Dedifferentiated amniotic fluid mesenchymal stem cell (primary cell): ENCODE results near the gene ST8SIA5.

Experiments used
- DNase-seq: peaks from one replicate; pipeline ENCODE4 v3.0.0-alpha.2; 2016; ENCODE audit errors: extremely low spot score

The ST8SIA5 gene

DNA sequence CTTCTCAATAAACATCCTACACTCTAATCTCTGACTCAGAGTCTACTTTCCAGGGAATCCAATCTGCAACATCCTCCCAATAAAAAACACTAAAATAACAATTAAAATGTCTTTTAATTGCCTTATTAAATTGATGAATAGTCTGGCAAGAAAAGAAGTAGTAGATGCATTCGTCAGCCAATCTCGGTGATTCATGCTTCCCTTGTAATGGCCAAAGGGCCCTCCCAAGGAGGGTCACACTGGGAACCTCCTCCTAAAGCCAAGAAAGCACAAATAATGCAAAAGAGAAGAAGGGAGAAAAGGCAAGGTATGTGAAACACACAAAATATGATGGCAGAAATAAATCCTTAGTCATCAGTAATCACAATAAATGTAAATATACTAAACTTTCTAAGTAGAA, 16.8 kb downstream of the ST8SIA5 start:
- no peak for DNase-seq

GRCh38 chr18:46738491-46738890, 18.4 kb downstream of the ST8SIA5 start:
- no peak for DNase-seq

- no peak for DNase-seq
Observed at GRCh38 chr18:46736736-46737135, 20.1 kb downstream of the ST8SIA5 start.

GRCh38 chr18:46736135-46736534, 20.7 kb downstream of the ST8SIA5 start:
- DNase-seq = no peak

- no peak for DNase-seq
Observed at GRCh38 chr18:46734981-46735380, 21.9 kb downstream of the ST8SIA5 start.

DNA sequence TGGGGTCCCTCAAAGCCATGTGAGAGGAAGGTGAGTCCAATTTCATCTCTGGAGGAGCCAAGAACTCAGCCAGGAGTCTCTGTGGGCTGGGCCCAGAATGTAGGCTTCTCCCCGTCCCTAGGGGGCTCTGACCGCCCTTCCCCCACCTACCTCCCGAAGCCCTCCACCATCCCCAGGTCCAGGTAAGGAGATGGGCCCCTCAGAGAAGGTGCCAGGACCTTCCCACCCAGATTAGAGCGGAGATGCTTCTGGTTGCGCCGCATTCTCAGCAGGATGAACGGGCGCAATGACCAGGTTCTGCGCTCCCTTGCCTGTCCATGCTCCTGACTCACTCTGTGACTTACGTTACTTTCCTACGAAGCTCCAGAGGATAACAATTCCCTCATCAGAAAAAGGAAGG, 23.0 kb downstream of the ST8SIA5 start:
- no peak for DNase-seq

DNA sequence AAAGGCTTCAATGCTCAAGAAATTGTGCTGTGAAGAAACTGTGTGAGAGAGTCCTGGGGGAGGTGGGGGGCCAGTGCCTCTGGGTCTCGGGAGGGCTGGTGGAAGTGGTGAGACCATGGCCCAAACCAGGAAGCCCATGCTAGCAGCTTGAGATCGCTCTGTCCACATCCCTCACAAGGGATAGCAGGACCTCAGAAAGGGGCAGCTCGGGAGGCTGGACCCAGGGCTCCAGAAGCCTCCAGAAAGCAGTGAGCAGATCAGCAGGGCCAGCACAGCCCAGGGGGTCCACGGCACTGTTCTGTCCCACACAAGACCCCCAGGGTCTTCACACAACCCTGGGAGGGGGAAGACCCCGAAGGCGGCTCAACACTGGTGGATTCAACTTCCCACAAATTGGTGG, 24.1 kb downstream of the ST8SIA5 start:
- no peak for DNase-seq

GRCh38 chr18:46732201-46732600, 24.7 kb downstream of the ST8SIA5 start:
- no peak for DNase-seq

GRCh38 chr18:46731316-46731715, 25.5 kb downstream of the ST8SIA5 start:
- DNase-seq = no peak

- no peak for DNase-seq
Observed at GRCh38 chr18:46728219-46728930, 28.5 kb downstream of the ST8SIA5 start.

GRCh38 chr18:46727177-46727576, 29.7 kb downstream of the ST8SIA5 start:
- DNase-seq = no peak

GRCh38 chr18:46725310-46725709, 31.5 kb downstream of the ST8SIA5 start:
- DNase-seq = no peak

- no peak for DNase-seq
Observed at GRCh38 chr18:46723856-46724415, 32.9 kb downstream of the ST8SIA5 start.

DNA sequence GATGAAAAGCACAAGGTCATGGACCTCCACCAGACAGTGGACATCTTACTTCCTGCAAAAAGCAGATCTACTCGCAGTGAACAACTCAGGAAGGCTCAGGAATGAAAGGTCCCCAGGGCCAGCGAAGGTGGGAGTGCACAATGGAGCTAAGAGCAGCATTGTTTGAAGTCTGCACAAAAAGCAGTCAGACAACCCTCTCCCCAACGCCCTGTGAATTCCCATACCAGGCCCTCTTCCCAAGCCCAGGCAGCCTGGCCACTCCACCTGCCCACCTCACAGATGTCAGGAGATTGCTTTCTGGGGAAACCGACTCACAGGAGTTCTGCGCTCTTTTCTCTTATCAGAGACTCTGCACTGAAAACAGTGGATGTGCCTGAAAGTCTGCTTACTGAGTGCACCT, 34.8 kb downstream of the ST8SIA5 start:
- no peak for DNase-seq

DNA sequence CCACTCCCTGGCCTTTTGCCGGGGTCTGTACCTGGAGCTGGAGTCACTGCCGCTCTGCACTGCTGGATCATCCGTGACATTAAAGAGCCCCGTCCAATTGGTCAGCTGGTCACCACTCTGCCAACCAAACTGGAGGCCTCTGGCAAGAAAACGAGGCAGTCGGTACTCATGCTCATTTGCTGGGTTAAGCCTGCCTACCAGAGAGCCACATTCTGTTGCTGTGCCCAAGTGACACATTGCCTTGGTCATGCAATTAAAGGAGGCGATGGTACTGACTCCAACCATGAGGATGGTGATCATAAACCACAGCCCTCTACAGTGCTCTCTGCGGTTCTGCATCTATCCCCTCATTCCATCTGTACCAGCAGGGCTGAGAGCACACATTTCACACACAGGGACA, 35.5 kb downstream of the ST8SIA5 start:
- DNase-seq = no peak

- no peak for DNase-seq
Observed at GRCh38 chr18:46720521-46720920, 36.3 kb downstream of the ST8SIA5 start.

DNA sequence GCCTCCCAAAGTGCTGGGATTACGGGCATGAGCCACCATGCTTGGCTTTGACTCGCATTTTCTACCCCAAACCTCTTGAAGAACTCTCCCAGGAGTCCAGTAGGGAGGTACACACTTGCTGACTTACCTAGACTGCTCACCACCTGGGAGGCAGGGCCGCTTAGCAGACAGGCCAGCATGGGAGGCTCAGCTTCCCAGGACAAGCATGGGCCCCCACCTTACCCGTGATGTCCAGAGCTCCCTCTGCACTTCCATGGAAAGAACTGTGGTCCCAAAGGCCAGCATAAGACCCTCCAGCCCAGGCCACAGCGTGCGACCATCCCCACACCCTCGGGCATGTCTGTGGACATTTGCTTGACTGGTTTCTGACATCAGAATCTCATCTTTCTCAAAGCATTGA, 36.8 kb downstream of the ST8SIA5 start:
- no peak for DNase-seq

GRCh38 chr18:46719388-46719787, 37.5 kb downstream of the ST8SIA5 start:
- no peak for DNase-seq

DNA sequence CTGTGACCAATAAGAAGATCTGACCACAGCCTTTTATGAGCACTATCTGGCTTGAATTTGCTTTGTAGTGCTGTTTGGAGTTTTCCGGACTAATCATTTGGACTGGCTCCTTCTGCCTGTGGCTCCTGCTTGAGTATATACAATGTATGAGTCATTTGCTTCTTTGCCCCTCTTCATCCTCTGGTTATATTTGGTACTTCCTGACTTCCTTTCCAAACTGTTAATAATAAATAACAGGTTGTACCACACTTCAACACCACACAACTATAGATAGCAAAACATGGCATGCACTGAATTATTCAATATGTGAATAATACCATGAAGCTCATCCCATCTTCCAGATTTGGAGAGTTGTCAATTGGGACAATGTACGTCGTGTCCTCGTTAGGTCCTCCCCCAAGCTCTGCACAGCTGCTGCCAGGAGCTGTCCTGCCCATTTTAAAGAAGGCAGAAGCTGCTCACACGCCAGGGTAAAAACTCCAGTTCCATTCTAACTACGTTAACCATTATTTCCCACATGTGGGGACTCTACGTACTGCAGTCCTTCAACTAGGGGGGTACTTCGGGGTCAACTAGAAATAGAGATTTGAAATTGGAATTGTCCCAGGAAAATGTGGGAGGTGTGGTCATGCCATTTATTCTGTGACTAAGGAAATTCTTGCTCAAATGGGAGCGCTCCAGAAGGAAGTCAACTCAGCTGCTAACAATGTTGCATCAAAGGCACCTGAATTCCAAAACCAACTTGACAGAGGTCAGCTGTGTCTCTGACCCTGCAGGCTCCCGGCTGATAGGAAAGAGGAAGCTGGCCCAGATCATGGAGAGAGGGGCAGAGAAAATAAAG, 38.1 kb downstream of the ST8SIA5 start:
- DNase-seq = no peak

- no peak for DNase-seq
Observed at GRCh38 chr18:46716827-46717226, 40.0 kb downstream of the ST8SIA5 start.

- no peak for DNase-seq
Observed at GRCh38 chr18:46716336-46716735, 40.5 kb downstream of the ST8SIA5 start.

DNA sequence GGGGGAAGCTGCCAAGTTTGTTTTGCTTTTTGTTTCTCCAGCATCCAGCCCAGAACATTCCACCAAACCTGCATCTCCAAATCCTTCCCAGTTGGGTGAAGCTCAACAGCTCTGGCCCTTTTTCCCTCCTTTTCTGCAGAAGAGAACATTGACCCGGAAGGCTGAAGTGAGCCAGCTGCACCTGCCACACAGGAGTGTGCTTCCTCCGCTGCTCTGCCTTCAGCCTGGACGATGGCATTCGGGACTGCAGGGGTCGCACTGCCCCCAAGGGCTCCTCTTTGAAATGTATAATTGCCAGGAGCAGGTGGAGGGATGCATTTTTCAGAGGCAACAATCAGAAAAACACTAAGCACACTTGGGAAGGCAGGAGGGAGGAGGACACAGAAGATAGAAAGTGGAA, 41.8 kb downstream of the ST8SIA5 start:
- DNase-seq = no peak

DNA sequence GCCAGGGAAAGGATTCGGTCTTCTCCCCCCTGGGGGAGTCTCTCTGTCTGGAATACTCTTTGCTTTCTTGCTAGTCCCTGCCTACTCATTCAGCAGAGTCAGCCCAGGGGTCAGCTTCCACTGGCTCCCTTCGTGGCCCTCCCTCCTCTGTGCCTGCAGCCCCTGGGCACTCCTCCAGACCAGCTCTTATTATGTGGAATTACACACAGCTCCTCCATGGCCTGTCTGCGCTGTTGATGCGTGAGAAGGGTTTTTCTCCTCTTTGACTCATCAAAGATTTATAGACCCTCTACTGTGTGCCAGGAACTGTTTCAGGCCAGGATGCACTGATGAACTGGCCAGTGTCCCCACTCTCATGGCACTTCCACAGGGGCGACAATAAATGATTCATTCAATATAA, 44.4 kb downstream of the ST8SIA5 start:
- DNase-seq = no peak
